Body of pancreas (tissue), 4 donors: ENCODE measurements around the gene TRAPPC11.

ENCODE experiments used
- CTCF ChIP-seq, 7 experiments: fragments of 450-650 bp in 4 of 7; fragments of 200-600 bp in 3 of 7; sonication (generic) in 3 of 7; IDR thresholded peaks; one replicate each; pipeline ENCODE4 v1.5.1; 2016 to 2019; ENCODE audit warnings: antibody characterized with exemption in 7 of 7
- POLR2A ChIP-seq, 3 donors: fragments of 450-650 bp; IDR thresholded peaks; one replicate each; pipeline ENCODE4 v1.6.1; 2016; ENCODE audit warnings: antibody characterized with exemption in 3 of 3, mild to moderate bottlenecking in 2 of 3

- TF ChIP-seq CTCF (IDR thresholded peaks at IDR 0.05), result no peak
- no peak for TF ChIP-seq POLR2A (IDR thresholded peaks at IDR 0.05)
Measured at GRCh38 chr4:183638436-183638835, 20.7 kb upstream of the TRAPPC11 start.
